Right cardiac atrium (tissue), 5 donors: ENCODE data around the gene FAM180B. TPM values are rescaled to one million over a fixed set of nuclear protein-coding genes. Genes with fewer than 3 reads are reported as not detected.
A peak's percentile ranks its signal among the peaks of the same experiment; 100 is the strongest.
"Not testable (repeated sequence)": the region's sequence is repeated elsewhere in the genome, so short reads cannot be mapped to it uniquely, and the experiment has no call there.

Source experiments
- ATAC-seq, 2 donors: fragments of 200-7000 bp; cut with Tn5 transposase; one replicate each; pipeline versions ENCODE4 v1.8.0 to v1.9.1; 2020; ENCODE audit warnings: moderate library complexity in 2 of 2, mild to moderate bottlenecking in 1 of 2
- DNase-seq, 3 donors: peaks; one replicate each; pipeline ENCODE4 v3.0.0-alpha.2; 2020
- H3K27ac ChIP-seq: one replicate; pipeline ENCODE4 v1.5.1; 2013; ENCODE audit warnings: mild to moderate bottlenecking, low read length, control low read depth, moderate library complexity
- H3K27me3 ChIP-seq: one replicate; pipeline ENCODE4 v1.6.1; 2013; ENCODE audit not compliant: control insufficient read depth, insufficient read depth
- H3K4me1 ChIP-seq: one replicate; pipeline ENCODE4 v1.6.1; 2013; ENCODE audit warnings: low read length; ENCODE audit not compliant: control insufficient read depth, insufficient read depth
- H3K4me3 ChIP-seq: one replicate; pipeline ENCODE4 v1.5.1; 2013; ENCODE audit warnings: low read length, control low read depth
- H3K9me3 ChIP-seq: one replicate; pipeline ENCODE4 v1.6.1; 2013; ENCODE audit warnings: low read length; ENCODE audit not compliant: control insufficient read depth
- WGBS: extraction: QIAGEN DNeasy Blood & Tissue Kit; methylation state at CpG from one replicate; pipeline ENCODE4 v1.1.7; 2013; 5-methylcytosine and 5-hydroxymethylcytosine counted together
- intact Hi-C, 4 donors: fragments of 100-400 bp; cut with DNase I; formaldehyde crosslinking; loops; one replicate each; pipeline versions ENCODE4 v1.11.0 to v1.14.0; 2022 to 2023
- long read RNA-seq, 4 donors: library from polyadenylated mRNA; unstranded; transcript quantifications; one replicate each; pipeline ENCODE4 v2.0.0, GENCODE V29; 2020 to 2021
- polyA plus RNA-seq: library from polyadenylated mRNA; stranded (reverse); fragments of 200-250 nt; gene quantifications from one replicate; pipeline ENCODE4 v1.2.3, GENCODE V29; 2013
- total RNA-seq, 4 donors: library from RNA; stranded (reverse); fragmentation: NEBNext Ultra II Directional; extraction: Animal tissue kit (Norgen Biotek cat#: 25700); gene quantifications; one replicate each; pipeline ENCODE4 v1.2.1, GENCODE V29; 2021
- donor health status: healthy with polysubstance abuse.
- donor health status: DM: no; HTN: yes; CAD: no.
- donor health status: DM: no; HTN: no; CAD: no.
- donor health status: DM: no; HTN: yes; CAD: no; lungs with severe emphysema.
- donor health status: DM: yes; HTN: yes; CAD: no.

The FAM180B gene, protein sequence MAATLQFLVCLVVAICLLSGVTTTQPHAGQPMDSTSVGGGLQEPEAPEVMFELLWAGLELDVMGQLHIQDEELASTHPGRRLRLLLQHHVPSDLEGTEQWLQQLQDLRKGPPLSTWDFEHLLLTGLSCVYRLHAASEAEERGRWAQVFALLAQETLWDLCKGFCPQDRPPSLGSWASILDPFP
- total RNA-seq (under 1 TPM in 2 of 4 donors, not detected in 2; 0.17 to 0.32 TPM), polyA plus RNA-seq (0.25 TPM)
- long read RNA-seq, donor 1, partial matches to known transcripts = 0 of 1 reads
- long read RNA-seq, donor 1, other reads (novel, unspliced or antisense) = 0 of 1 reads
- long read RNA-seq, donor 2 = 0 reads
- long read RNA-seq, donor 3, partial matches to known transcripts = 0 of 1 reads
- long read RNA-seq, donor 3, other reads (novel, unspliced or antisense) = 0 of 1 reads
- long read RNA-seq, donor 4 = 0 reads

DNA sequence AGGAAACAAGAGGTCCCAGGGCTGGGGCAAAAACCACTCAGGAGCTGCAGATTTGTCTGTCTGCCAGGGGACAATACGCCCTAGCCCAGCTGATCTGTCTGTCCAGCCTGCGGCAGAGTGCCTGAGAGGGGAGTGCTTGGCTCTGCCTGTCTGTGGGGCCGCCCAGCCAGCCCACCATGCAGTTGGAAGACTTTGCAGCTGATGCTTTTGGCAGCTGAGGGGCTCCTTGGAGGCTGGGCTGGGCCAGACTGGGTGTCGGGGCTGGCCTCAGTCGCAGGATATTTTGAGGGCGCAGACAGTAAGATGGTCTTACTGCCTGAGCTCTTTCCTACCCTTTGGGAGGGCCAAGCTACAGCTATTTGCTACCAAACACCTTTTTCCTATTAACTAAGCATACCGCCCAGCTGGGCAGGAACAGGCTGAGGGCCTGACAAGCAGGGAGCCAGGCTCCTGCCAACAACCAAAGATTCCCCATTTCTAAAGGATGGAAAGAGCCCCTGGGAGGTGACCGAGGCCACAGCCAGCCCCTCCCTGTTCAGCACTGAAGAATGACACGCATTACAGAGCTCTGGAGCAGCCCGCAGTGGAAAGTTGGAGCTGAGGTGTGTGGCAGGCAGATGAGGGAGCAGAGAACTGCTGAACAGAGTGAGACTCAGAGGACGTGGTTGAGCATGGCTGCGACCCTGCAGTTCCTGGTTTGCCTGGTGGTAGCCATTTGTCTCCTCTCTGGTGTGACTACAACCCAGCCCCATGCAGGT lies at the start of gene FAM180B:
Gene FAM180B, plus strand, starts transcription at position 581 of the 758 bp plus-strand sequence. Its CDS starts 91 bp downstream, at position 672.
- H3K4me3 ChIP-seq = no peak within 1 kb of the TSS
- intact Hi-C loops = no loop called here
- ATAC-seq (peak; percentile 7 to 31), DNase-seq (peak in 2 of 3 donors; percentile 73 to 78)
- H3K9me3 ChIP-seq = no peaks in the 10 kb centered on the region
- H3K27me3 ChIP-seq = no peaks in the 10 kb centered on the region
- 65% methylated on average over 12 of the region's 12 CpGs for WGBS
- no peak within 1 kb of the TSS for H3K27ac ChIP-seq
- H3K4me1 ChIP-seq = no peaks in the 10 kb centered on the region

DNA sequence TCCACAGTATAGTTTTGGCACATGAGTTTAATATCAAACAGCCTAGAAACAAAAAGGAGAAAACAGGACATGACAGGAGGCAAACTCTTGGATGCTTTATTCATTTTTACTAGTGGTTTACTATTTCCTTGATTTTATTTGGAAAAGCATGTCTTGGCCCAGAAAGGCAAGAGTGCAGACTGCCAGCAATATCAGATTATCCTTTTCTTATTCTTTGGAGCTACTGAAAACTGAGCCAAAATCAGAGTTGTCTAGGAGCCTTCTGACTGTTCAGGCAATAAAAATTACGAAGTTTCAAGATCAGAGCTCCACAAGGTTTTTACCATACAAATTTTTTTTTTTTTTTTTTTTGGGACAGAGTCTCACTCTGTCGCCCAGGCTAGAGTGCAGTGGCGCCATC lies 49.6 kb upstream of the FAM180B start:
- H3K4me3 ChIP-seq = no peak overlapping the region
- H3K27ac ChIP-seq = no peak overlapping the region
- H3K4me1 ChIP-seq = peaks cover 19% of the 10 kb centered on the region
- H3K27me3 ChIP-seq = no peaks in the 10 kb centered on the region
- no peaks in the 10 kb centered on the region for H3K9me3 ChIP-seq
- peak in 1 of 2 donors; percentile 50 for ATAC-seq
- WGBS = 64% methylated on average over 3 of the region's 3 CpGs
- DNase-seq = no peak
- intact Hi-C loops = no loop called here

DNA sequence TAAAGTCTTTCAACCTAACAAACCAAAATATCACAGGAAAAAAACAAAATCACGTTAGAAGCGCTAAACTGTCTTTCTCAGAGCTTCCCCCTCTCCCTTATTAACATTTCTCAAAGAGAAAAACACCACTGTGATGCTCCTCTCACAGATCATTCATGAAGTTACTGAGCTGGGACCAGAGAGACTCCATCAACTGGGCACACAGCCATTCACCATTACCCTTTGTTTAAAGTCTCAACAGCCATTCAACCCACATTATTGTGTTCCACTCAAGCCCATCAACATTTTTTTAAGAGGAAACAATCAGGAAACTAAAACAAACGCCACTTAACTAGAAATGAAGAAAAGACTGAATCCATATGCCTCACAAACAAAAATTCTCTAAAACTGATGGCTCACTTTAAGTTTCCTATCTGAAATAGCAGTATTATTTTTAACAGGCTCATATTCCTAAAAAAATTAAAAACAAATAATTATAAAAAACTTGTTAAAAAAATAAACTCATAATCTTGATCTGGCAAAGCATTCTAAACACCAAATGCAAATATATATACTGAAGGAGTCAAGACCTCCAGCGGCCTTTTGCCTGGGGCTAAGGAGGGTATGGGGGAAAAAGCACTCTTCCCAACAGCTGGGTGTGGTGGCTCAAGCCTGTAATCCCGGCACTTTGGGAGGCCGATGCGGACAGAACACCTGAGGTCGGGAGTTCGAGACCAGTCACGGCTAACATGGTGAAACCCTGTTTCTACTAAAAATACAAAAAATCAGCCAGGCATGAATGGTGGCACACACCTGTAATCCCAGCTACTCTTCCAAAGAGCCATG lies 47.5 kb upstream of the FAM180B start:
- Histone ChIP-seq H3K4me3 (no peak overlapping the region), H3K27ac (no peak overlapping the region), H3K27me3 (no peaks in the 10 kb centered on the region), H3K4me1 (peaks cover 14% of the 10 kb centered on the region), H3K9me3 (no peaks in the 10 kb centered on the region)
- 84% methylated on average over 10 of the region's 10 CpGs for WGBS
- no peak for ATAC-seq
- intact Hi-C loops = no loop called here
- DNase-seq = no peak

DNA sequence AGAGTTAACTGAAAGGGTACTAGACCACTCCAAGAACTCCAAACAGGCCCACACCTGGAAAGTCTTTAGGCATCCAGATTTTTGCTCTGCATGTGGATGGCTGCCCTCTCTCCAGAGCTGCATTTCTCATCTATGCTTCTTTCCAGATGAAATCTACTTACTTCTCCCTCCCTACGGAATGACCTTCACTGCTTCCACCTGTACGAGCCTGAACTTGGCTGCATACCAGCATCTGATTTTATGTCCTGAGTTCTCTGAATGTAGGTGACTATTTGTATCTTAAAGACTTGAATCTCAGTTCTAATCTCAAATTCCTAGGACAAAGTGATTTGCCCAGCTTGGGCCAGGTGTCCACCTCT lies 46.8 kb upstream of the FAM180B start:
- no peaks in the 10 kb centered on the region for H3K27me3 ChIP-seq
- no peak for DNase-seq
- no peak overlapping the region for H3K27ac ChIP-seq
- peaks cover 14% of the 10 kb centered on the region for H3K4me1 ChIP-seq
- no peak overlapping the region for H3K4me3 ChIP-seq
- ATAC-seq = no peak
- intact Hi-C loops = loop anchor here in 1 of 4 donors (10.0 kb wide), 1 partner anchor 45 kb away; no protein-coding TSS in a partner anchor
- WGBS = 60% methylated on average over 2 of the region's 2 CpGs
- no peaks in the 10 kb centered on the region for H3K9me3 ChIP-seq

DNA sequence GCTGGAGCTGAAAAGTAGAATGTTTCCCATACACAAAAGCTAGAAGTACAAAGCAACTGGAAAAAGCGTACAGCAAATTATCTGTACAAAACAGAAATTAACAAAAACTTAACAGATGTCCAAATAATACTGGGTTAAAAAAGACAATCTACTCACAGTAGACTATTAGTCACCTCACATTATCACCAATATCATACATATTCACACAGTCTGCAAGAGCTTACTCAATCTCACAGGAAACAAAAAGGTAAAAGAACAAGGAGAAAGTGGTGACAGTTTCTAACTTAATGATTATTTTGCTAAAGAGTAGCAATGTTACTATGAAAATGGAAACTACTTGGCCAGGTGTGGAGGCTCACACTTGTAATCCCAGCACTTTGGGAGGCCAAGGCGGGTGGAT lies 45.4 kb upstream of the FAM180B start:
- no peaks in the 10 kb centered on the region for H3K9me3 ChIP-seq
- H3K4me3 ChIP-seq = no peak overlapping the region
- ATAC-seq (no peak), DNase-seq (no peak)
- H3K27me3 ChIP-seq = no peaks in the 10 kb centered on the region
- peaks cover 12% of the 10 kb centered on the region for H3K4me1 ChIP-seq
- intact Hi-C loops = loop anchor here in 1 of 4 donors (10.0 kb wide), 1 partner anchor 46 kb away; no protein-coding TSS in a partner anchor
- WGBS = 93% methylated on average over 2 of the region's 2 CpGs
- no peak overlapping the region for H3K27ac ChIP-seq

DNA sequence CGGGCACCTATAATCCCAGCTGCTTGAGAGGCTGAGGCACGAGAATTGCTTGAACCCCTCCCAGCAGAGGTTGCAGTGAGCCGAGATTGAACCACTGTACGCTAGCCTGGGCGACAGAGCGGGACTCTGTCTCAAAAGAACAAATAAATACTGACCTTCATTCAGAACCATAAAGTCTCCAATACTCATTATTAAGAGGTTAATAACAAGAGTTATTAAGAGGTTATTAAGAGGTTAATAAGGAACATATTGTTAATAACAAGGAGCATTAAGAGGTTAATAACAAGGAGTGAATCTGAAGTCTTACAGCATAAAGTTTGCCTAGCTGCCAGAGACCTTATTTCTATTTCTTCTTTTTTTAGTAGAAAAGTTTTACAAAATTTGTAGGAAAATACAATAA lies 41.2 kb upstream of the FAM180B start:
- WGBS = 97% methylated on average over 6 of the region's 6 CpGs
- ATAC-seq (no peak), DNase-seq (no peak)
- intact Hi-C loops = loop anchor here in 1 of 4 donors (10.0 kb wide), 1 partner anchor 50 kb away; no protein-coding TSS in a partner anchor
- Histone ChIP-seq H3K4me1 (peaks cover 4% of the 10 kb centered on the region), H3K27ac (no peak overlapping the region), H3K4me3 (no peak overlapping the region), H3K27me3 (no peaks in the 10 kb centered on the region), H3K9me3 (no peaks in the 10 kb centered on the region)

DNA sequence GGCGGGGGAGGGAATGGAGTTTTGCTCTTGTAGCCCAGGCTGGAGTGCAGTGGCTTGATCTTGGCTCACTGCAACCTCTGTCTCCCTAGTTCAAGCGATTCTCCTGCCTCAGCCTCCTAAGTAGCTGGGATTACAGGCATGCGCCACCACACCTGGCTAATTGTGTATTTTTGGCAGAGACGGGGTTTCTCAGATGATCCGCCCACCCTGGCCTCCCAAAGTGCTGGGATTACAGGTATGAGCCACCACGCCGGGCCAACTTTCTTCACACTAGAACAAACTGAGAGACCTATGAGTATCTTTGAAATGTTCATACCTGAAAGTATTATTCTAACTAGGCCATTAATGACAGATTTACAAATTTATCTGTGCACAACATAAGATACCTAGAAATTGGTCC lies 40.2 kb upstream of the FAM180B start:
- DNase-seq, H3K27ac ChIP-seq, H3K4me1 ChIP-seq, H3K27me3 ChIP-seq, H3K9me3 ChIP-seq, ATAC-seq, H3K4me3 ChIP-seq: not testable (repeated sequence)
- 96% methylated on average over 7 of the region's 7 CpGs for WGBS
- intact Hi-C loops = loop anchor here in 1 of 4 donors (10.0 kb wide), 1 partner anchor 51 kb away; no protein-coding TSS in a partner anchor

DNA sequence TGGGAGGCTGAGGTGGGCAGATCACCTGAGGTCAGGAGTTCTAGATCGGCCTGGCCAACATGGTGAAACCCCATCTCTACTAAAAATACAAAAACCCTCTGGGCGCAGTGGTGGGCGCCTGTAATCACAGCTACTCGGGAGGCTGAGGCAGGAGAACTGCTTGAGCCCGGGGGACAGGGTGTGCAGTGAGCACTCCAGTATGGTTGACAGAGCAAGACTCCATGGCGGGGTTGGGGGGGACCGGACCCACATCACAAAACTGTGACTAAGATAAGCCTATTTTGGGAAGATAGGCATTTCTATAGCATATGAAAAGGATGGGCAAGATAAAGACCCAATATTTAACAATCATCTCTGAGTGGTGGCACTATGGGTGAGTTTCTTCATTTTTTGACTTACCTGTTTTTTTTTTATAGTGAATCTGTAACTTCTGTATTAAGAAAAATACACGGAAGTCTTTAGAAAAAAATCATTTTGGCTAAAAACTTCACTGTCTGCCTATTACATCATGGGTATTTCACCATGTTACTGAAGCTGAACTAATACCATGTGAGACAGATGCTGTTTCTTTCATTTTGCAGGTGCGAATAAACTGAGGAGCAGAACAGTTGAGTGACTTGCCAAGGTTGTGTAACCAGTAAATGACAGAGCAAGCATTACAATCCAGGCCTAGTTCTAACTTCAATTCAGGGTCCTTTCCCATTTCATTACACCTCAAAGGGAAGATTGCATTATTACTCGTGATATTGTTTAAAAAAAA lies 36.0 kb upstream of the FAM180B start:
- ATAC-seq (no peak), DNase-seq (no peak)
- peaks cover 5% of the 10 kb centered on the region for H3K4me1 ChIP-seq
- H3K9me3 ChIP-seq = no peaks in the 10 kb centered on the region
- no peak overlapping the region for H3K27ac ChIP-seq
- intact Hi-C loops = loop anchor here in 1 of 4 donors (10.0 kb wide), 1 partner anchor 86 kb away; no protein-coding TSS in a partner anchor
- H3K4me3 ChIP-seq = no peak overlapping the region
- no peaks in the 10 kb centered on the region for H3K27me3 ChIP-seq
- WGBS = 79% methylated on average over 10 of the region's 10 CpGs

DNA sequence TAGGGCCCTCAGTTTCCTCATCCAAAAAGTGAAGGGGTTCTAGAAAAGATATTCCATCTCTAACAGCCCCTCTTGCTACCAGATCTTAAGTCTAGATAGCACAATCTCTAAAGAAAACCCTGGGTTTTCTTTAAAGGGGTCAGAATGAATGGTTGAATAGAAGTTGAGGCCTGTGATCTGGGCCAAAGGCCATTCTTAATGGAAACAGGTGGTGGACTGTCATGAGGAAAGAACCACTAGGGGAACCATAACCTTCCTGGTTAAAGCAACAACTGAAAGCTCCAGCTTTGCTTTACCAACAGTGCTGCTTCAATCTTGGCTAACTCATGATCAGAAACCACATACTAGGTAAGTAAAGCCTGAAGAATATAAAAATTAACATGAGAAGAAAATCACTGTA lies 35.4 kb upstream of the FAM180B start:
- H3K4me3 ChIP-seq = no peak overlapping the region
- no peak overlapping the region for H3K27ac ChIP-seq
- intact Hi-C loops = loop anchor here in 1 of 4 donors (10.0 kb wide), 1 partner anchor 86 kb away; no protein-coding TSS in a partner anchor
- no peaks in the 10 kb centered on the region for H3K9me3 ChIP-seq
- no peaks in the 10 kb centered on the region for H3K27me3 ChIP-seq
- ATAC-seq (no peak), DNase-seq (no peak)
- peaks cover 5% of the 10 kb centered on the region for H3K4me1 ChIP-seq

DNA sequence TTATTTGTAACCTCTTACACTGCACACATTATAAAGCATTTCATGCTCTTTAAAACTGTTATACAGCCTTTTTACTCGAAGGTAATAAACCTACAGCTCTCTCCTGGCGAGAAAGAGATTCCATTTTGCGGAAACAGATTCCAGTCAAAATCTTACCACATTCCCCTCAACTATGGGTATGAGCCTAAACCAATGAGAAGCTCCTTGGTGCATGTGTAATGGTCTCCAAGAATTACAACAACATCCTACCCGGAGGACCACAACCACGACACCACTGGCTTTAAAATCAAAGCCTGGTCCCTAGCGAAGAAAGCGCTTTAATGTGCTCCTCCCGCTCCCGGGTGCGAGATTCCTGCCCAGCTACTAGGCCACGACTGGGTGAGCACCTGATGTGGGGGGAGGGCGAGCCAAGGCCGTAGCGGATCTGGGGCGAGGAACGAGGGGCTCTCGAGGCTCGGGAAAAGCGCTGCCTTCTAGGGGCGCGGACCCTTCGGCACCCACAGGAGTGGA lies 34.4 kb upstream of the FAM180B start:
- intact Hi-C loops = loop anchor here in 1 of 4 donors (10.0 kb wide), 1 partner anchor 87 kb away; no protein-coding TSS in a partner anchor
- peaks cover 5% of the 10 kb centered on the region for H3K4me1 ChIP-seq
- H3K27ac ChIP-seq = peak overlapping the region; percentile 90
- 4% methylated on average over 22 of the region's 22 CpGs for WGBS
- no peaks in the 10 kb centered on the region for H3K9me3 ChIP-seq
- ATAC-seq (peak; percentile 6 to 35), DNase-seq (peak; percentile 36 to 71 (median 65))
- peak overlapping the region; percentile 91 for H3K4me3 ChIP-seq
- H3K27me3 ChIP-seq = no peaks in the 10 kb centered on the region
